ENCODE results near the gene SMARCB1.
"Not testable (repeated sequence)": the region's sequence is repeated elsewhere in the genome, so short reads cannot be mapped to it uniquely, and the experiment has no call there.

Gene SMARCB1

DNA sequence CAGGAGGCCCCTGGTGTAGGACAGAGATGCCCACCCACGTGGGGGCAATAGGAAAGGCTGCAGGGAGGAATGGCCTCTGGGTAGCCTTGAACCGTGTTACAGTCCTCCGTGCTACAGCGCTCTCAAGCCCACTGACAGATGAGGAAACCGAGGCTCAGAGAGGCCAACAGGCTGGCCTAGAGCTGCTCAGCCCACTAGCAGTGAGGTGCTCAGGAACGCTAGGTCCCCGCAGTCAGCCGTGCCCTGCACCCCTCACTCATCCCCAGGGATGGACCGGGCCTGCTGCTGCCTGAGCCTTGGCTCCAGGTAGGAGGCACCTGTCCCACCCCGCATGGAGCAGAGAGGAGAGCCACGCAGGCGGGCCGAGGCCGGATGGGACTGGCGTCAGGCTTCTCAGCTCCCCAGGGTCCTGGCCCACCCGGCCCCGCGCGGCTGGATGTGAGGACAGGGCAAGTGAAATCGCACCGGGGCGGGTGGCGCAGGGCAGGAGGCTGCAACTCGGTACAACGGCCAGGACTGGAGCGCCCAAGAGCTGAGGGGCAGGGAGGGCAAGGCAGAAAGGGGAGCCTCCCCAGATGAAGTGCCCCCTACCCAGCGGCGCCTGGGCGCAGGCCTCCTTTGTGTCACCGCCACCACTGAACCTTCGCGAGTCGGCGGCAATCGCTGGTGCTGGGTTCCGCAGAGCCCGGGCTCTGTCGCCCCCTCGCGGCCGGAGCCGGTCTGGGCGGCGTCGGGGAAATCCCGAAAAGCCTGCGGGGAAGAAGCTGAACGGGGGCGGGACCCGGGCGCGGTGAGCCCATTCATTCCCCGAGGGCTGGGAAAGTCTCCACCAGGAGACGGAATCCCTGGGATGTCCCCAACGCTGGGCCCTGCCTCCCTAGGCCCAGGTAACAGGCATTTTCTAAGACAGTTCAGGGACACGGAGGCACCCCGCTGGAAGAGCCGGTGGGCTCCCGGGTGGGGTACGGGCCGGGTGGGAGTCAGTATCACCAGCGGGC is 62.5 kb downstream of the SMARCB1 start:
- peak; percentile 89 for DNase-seq

DNA sequence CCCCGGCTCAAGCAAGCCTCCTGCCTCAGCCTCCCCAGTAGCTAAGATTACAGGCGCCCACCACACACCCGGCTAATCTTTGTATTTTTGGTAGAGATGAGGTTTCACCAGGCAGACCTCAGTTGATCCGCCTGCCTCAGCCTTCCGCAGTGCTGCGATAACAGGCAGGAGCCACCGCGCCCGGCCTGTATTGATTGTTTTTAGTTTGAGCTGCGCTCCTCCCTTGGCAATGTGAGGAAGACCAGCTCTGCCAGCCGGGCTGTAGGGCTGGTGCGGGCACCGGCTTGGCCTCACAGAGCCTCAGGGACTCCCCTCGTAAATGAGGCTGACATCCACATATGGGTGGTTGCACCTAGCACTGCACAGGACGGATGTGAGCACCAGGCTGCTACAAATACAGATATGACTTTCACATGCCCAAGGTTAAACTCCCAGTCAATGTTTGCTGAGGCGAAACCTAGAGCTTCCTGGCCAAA is 63.4 kb downstream of the SMARCB1 start:
- DNase-seq: no peak

DNA sequence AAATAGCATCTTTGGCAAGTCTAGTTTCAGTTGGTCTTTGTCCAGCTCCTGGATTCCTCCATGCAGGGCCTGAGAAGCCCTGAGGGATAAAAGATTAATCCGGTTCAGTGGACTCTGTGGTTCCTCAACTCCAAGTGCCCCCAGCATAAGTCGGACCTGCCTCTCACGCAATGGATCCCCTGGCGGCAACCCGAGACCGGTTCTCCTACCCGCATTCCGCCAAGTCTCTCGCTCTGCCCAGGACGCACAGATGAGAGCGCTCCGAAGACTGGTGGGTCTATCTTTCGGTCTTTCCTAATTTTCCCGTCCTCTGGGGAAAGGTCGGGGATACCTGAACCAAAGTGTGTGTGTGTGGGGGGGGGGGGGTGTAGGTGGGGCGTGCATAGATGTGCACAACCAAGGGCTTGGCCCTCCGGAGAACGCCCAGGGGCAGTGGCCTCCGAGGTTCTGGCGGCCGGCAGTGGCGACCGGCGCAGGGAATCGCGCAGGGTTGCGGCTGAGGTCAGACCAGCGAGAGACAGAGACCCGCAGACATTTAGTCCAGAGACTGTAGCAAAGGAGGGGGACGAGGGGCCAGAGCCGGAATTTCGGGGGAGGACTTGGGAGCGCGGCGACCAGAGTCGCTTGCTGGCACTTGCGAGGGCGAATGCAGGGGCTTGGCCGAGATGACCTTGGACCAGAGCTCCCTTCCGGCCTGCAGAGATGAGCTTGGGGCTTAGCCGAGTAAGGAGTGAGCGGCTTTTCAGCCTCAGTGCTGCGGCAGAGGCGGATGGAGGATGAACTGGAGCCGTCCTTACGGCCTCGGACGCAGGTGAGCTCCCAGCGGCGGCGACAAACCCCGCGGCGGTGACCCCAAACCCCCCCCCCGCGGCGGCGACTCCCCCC is 70.2 kb downstream of the SMARCB1 start:
- peak; percentile 43 for DNase-seq

DNA sequence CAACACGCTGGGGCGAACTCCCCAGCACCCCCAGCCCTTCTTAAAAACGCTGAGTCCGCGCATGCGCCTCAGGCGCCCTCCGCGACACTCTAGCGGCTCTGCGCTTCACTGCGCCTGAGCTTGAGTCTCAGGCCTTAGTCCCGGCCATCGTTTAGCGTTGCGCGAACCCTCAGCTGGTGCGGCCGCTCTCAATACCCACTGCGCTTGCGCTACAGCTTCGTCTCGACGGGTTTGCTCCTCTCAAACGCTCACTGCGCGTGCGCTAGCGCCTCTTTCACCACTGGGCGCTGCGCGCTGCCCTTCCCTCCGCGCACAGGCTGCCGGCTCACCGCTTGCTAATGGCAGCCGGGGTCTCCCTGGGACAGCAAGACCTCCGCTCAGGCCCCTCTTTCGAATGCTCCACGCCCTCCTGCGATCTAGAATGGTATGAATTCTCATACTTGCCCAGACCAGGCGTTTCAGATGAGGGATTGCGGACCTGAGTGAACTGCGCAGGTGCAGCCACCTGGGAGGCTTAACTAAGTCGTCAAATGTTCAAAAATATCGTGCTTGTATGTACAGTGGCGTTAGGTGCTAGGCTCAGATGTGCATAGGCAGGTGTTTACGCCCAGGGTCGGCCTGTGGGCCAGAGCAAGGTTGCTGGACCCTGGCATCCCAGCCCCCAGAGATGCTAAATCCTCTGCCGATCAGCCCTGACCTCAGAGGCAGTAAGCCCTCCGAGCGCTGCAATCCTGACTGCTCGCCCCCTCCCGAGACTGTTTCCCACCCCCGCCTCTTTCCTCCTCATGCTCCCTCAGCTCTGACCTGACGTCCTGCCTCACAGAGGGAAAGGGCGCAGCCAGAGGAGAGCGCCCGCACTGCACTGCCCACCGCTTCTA is 71.1 kb downstream of the SMARCB1 start, which contains the start of gene SLC2A11:
Gene SLC2A11, plus strand, starts transcription at position 270 of the 878 bp plus-strand sequence. Its CDS starts 125 bp downstream, at position 395.
- peak; percentile 97 for DNase-seq

DNA sequence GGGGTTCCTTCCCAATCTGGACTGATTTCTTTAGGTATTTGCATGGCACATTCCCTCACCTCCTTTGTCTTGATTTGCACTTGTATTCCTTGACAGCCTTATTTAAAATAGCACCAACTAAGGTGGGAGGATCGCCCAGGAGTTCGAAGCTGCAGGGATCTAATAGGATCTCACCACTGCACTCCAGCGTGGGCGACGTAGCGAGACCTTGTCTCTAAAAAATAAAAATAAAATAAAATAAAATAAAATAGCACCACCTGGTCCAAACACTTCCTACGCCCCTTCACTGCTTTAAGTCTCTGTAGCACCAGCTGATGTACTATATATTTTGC is 71.7 kb downstream of the SMARCB1 start:
- DNase-seq: no peak

DNA sequence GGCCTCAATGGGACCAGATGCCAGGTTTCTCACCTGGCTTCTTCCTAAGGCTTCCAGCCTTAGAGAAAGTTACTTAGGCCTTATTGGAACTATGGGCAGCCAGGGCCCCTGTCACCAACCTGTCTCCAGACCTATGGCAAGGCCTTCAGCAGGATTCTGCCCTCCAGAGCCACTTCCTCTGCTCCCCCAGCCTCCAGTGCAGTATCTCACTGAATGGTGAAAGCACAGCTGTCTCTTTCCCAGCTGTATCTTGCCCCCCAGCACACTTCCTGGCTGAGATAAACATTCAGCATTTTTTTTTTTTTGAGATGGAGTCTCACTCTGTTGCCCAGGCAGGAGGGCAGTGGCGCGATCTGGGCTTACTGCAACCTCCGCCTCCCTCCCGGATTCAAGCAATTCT is 72.4 kb downstream of the SMARCB1 start:
- no peak for DNase-seq

DNA sequence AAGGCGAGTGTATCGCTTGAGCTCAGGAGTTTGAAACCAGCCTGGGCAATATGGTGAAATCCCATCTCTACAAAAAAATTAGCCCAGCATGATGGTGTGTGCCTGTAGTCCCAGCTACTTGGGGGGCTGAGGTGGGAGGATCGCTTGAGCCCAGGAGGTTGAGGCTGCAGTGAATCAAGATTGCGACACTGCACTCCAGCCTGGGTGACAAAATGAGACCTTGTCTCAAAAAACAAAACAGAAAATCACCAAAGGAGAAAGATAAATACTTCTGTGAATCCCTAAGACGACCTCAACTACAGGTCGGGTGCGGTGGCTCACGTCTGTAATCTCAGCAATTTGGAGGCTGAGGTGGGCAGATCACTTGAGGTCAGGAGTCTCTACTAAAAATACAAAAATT is 73.4 kb downstream of the SMARCB1 start:
- DNase-seq: not testable (repeated sequence)

DNA sequence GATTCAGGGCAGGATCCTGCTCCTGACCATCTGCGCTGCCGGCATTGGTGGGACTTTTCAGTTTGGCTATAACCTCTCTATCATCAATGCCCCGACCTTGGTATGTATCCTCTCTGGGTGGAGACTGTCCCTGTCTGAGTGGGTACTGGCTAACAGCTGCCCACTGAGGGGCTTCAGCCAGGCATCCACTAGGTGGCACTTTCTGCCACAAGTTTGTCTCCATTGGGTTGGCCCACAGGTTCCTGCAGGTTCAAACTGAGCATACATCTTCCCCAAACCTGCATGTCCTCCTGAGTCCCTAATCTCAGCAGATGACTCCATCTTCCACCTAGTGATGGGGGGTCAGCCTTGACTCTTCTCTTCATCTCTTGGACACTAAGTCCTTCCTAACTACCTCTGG is 75.3 kb downstream of the SMARCB1 start:
- peak; percentile 44 for DNase-seq

DNA sequence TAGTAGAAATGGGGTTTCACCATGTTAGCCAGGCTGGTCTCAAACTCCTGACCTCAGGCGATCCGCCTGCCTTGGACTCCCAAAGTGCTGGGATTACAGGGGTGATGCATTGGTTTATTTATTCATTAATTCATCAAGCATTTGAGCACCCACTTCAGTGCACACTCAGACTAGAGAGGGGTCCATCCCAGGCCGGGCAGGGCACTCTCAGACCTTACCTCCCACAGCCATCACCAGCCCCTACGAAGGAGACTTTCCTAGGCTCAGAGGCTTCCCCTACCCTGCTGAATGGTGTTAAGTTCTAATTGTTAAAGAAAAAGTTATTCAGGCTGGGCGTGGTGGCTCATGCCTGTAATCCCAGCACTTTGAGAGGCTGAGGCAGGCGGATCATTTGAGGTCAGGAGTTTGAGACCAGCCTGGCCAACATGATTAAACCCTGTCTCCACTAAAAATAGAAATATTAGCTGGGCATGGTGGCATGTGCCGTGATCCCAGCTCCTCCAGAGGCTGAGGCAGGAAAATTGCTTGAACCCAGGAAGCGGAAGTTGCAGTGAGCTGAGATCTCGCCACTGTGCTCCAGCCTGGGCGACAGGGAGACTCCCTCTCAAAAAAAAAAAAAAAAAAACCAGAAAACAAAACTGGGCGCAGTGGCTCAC is 77.9 kb downstream of the SMARCB1 start:
- not testable (repeated sequence) for DNase-seq

DNA sequence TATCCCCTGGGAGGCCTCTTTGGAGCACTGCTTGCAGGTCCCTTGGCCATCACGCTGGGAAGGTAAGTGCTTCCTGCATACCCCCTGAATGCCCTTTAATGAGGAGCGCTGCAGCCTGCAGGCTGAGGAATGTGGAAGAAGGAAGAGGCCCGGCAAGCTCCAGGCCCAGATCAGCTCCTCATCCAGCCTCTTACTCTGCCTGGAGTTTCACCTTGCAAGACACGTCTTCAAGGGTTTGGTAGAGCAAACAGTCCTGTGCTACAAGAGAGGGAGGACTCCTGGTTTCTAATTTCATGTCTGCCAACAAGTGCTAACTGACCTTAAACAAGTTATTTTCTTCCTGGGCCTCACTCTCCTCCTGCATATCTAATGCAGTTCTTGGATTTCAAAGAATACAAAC is 81.8 kb downstream of the SMARCB1 start:
- no peak for DNase-seq

DNA sequence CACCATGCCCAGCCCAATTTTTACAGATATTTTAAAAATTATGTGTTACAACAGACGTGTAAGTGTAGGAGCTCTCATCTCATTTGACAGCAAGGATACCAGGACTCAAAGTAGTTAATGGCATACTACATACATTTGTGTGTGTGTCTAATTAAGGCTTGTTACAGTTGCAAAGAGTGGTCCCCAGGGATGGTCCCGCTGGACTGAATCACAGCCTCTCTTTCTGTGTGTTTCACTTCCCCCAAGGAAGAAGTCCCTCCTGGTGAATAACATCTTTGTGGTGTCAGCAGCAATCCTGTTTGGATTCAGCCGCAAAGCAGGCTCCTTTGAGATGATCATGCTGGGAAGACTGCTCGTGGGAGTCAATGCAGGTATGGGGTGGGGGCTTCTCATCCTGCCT is 88.1 kb downstream of the SMARCB1 start:
- no peak for DNase-seq

DNA sequence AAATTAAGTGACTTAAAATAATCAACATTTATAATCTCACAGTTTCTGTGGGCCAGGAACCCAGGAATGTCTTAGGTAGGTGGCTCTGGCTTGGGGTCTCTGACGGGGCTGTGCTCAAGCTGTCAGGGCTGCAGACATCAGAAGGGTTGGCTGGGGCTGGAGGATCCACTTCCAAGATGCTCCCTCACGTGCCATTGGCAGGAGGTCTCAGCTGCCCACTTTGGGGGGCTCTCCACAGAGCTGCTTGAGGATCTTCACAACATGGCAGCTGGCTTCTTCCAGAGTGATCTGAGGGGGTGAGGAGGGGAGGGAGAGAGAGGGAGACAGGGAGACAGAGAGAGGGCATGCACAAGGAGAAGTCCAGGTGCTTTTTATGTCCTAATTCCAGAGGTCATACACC is 89.0 kb downstream of the SMARCB1 start:
- no peak for DNase-seq

DNA sequence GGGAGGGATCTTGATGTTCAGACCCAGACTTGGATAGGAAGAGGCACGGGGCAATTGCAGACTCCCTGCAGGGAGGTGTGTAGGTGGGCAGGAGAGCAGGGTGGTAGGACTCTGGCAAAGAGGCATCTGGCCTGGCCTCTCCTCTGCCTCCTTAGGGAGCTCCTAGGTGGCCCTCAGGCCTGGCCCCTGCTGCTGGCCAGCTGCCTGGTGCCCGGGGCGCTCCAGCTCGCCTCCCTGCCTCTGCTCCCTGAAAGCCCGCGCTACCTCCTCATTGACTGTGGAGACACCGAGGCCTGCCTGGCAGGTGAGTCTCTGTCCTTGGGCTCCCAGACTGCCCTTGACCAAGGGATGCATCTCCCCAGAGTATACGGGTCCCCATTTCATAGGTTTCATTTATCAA is 90.8 kb downstream of the SMARCB1 start:
- DNase-seq: no peak

DNA sequence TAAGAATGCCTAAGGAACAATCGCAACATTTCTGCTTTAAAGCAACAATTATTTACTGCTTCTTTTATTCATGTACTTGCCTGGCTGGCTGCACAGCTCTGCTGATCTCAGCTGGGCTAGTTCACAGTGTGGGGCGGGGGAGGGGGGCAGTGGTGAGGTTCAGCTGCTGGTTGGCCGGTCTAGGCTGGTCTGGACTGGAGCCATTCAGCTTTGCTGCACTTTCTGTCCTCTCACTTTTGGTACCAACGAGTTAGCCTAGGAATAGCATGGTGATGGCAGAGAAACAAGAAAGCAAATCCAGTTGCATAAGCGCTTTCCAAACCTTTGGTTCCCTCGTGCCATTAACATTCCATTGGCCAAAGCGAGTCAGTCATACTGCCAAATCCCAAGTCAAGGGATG is 91.5 kb downstream of the SMARCB1 start:
- no peak for DNase-seq

DNA sequence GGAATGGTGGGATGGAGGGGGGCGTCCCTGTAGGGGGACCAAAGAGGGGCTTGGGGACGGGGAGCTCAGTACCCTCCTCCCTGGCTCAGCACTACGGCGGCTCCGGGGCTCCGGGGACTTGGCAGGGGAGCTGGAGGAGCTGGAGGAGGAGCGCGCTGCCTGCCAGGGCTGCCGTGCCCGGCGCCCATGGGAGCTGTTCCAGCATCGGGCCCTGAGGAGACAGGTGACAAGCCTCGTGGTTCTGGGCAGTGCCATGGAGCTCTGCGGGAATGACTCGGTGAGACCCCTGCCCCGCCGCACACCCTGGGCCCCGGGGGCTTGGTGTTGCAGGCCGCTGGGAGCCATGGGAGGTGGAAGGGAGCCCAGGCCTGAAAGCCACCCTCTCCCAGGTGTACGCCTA is 95.6 kb downstream of the SMARCB1 start:
- no peak for DNase-seq

DNA sequence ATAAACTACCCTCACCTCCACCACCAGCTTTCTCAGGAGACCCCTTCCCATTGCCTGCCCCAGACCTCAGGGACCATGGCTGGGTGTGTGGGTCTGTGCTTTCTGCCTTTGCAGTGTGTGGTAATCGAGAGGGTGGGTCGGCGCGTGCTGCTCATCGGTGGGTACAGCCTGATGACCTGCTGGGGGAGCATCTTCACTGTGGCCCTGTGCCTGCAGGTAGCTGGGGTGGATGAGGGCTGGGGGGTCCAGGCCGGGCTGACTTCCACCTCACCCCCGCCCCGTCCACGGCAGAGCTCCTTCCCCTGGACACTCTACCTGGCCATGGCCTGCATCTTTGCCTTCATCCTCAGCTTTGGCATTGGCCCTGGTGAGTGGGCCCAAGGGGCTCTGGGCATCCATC is 96.9 kb downstream of the SMARCB1 start:
- no peak for DNase-seq

DNA sequence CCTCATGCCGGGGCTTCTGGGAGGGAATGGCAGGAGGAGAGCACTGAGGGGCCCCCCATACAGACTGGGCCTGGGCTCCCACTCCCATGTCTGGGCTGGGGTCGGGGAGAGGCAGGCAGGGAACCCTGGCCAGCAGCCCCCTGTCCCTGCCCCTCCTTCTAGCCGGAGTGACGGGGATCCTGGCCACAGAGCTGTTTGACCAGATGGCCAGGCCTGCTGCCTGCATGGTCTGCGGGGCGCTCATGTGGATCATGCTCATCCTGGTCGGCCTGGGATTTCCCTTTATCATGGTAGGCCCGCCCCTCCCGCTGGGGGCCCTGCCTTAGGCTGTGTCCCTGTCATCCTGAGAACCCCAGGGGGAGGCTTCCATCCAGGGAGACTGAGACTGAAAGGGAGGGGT is 97.4 kb downstream of the SMARCB1 start:
- DNase-seq: no peak

All from stimulated activated CD4-positive, alpha-beta T cell treated with anti-CD3 and anti-CD28 coated beads, Interleukin-15, amount 100 ng/mL, for 24 hours (primary cell).